Measurements from ENCODE around the gene DDN. TPM values are rescaled to one million over a fixed set of nuclear protein-coding genes. Genes with fewer than 3 reads are reported as not detected.

The DDN gene
- total and polyA plus RNA-seq, 2 donors (not counting 1 experiment from before 2014, with no cell fraction given), result 0.10 to 0.75 TPM

DNA sequence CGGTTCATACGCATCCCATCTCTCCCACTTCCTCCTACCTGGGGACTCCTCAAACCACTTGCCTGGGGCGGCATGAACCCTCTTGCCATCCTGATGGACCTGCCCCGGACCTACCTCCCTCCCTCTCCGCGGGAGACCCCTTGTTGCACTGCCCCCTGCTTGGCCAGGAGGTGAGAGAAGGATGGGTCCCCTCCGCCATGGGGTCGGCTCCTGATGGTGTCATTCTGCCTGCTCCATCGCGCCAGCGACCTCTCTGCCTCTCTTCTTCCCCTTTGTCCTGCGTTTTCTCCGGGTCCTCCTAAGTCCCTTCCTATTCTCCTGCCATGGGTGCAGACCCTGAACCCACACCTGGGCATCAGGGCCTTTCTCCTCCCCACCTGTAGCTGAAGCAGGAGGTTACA, 17.4 kb downstream of the DDN start:
- H3K4me1 ChIP-seq (ENCODE audit: control insufficient read depth in 2 of 2, insufficient read depth in 2 of 2, low read length in 2 of 2), result peaks cover 44 to 50% of the 10 kb centered on the region in 2 donors
- peaks cover 0 to 25% (median 0%) of the 10 kb centered on the region in 3 donors for H3K9me3 ChIP-seq (ENCODE audit: control extremely low read depth in 1 of 3, control insufficient read depth in 2 of 3, insufficient read depth in 1 of 3, low read length in 2 of 3)
- no peaks in the 10 kb centered on the region for H3K9me3 Mint-ChIP-seq (ENCODE audit: insufficient read depth)
- ChIA-PET CTCF (interaction anchor here (1.2 to 9.0 kb wide), 9 partner anchors 11 to 129 kb away, joined by 3 to 71 read pairs (median 7); partner anchors contain the start of genes DDX23, FKBP11 and WNT10B), POLR2A (no interaction called here)
- no peaks in the 10 kb centered on the region for H4K20me1 ChIP-seq (ENCODE audit: control insufficient read depth, insufficient read depth, low read length, poor library complexity, severe bottlenecking)
- intact Hi-C loops (cut with micrococcal nuclease), result loop anchor here (2.0 kb wide), 2 partner anchors 13 to 25 kb away; partner anchors contain the start of gene ARF3
- no peak for DNase-seq
- peaks cover 51% of the 10 kb centered on the region for H3K27me3 Mint-ChIP-seq
- no peak for TF ChIP-seq EZH2 (IDR thresholded peaks at IDR 0.05; ENCODE audit: borderline replicate concordance, insufficient read depth, low read depth, low read length, poor library complexity, severe bottlenecking)
- TF ChIP-seq, protein P1, sequence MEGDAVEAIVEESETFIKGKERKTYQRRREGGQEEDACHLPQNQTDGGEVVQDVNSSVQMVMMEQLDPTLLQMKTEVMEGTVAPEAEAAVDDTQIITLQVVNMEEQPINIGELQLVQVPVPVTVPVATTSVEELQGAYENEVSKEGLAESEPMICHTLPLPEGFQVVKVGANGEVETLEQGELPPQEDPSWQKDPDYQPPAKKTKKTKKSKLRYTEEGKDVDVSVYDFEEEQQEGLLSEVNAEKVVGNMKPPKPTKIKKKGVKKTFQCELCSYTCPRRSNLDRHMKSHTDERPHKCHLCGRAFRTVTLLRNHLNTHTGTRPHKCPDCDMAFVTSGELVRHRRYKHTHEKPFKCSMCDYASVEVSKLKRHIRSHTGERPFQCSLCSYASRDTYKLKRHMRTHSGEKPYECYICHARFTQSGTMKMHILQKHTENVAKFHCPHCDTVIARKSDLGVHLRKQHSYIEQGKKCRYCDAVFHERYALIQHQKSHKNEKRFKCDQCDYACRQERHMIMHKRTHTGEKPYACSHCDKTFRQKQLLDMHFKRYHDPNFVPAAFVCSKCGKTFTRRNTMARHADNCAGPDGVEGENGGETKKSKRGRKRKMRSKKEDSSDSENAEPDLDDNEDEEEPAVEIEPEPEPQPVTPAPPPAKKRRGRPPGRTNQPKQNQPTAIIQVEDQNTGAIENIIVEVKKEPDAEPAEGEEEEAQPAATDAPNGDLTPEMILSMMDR (IDR thresholded peaks at IDR 0.05), result no peak
- peak overlapping the region; percentile 76 for H3K9ac ChIP-seq (ENCODE audit: low read length)
- 25% methylated on average over 12 of the region's 13 CpGs for WGBS (ENCODE audit: insufficient coverage)
- peak overlapping the region; percentile 93 for H3K4me3 Mint-ChIP-seq
- peak overlapping the region; percentile 86 for H2AFZ ChIP-seq (ENCODE audit: insufficient read depth, low read depth, low read length, poor library complexity, severe bottlenecking)
- no peak overlapping the region for H3K27ac ChIP-seq (ENCODE audit: low read length in 2 of 2)
- peak overlapping the region in 4 of 5 experiments; percentile 52 to 86 (median 62) for H3K4me3 ChIP-seq (ENCODE audit: control extremely low read depth in 1 of 5, extremely low read depth in 1 of 5, insufficient read depth in 1 of 5, low read depth in 2 of 5, low read length in 4 of 5)
- peak overlapping the region; percentile 99 for H3K4me2 ChIP-seq (replicated peaks; ENCODE audit: low read depth, low read length, poor library complexity, severe bottlenecking)
- peaks cover 52% of the 10 kb centered on the region for H3K4me1 Mint-ChIP-seq
- H3K27ac Mint-ChIP-seq, result peak overlapping the region; percentile 44
- H3K27me3 ChIP-seq (replicated peaks in 1 of 4; ENCODE audit: control extremely low read depth in 1 of 4, control insufficient read depth in 3 of 4, insufficient read depth in 4 of 4, low read length in 3 of 4), result peaks cover 2 to 73% (median 31%) of the 10 kb centered on the region in 4 experiments
- ATAC-seq (ENCODE audit: low read depth), result no peak
- H3K79me2 ChIP-seq (ENCODE audit: control insufficient read depth, insufficient read depth, low read length), result no peaks in the 10 kb centered on the region
- H3K36me3 ChIP-seq (replicated peaks in 1 of 2; ENCODE audit: control extremely low read depth in 1 of 2, control insufficient read depth in 1 of 2, extremely low read depth in 1 of 2, insufficient read depth in 2 of 2, low read length in 1 of 2), result no peaks in the 10 kb centered on the region

All from B cell (primary cell).